Fibroblast of skin of back (primary cell): ENCODE data around the gene UGCG.
A peak's percentile ranks its signal among the peaks of the same experiment; 100 is the strongest.
"Not testable (repeated sequence)": the region's sequence is repeated elsewhere in the genome, so short reads cannot be mapped to it uniquely, and the experiment has no call there.

ENCODE experiments used
- DNase-seq: peaks from one replicate; pipeline ENCODE4 v3.0.0-alpha.2; 2013

UGCG gene

DNA sequence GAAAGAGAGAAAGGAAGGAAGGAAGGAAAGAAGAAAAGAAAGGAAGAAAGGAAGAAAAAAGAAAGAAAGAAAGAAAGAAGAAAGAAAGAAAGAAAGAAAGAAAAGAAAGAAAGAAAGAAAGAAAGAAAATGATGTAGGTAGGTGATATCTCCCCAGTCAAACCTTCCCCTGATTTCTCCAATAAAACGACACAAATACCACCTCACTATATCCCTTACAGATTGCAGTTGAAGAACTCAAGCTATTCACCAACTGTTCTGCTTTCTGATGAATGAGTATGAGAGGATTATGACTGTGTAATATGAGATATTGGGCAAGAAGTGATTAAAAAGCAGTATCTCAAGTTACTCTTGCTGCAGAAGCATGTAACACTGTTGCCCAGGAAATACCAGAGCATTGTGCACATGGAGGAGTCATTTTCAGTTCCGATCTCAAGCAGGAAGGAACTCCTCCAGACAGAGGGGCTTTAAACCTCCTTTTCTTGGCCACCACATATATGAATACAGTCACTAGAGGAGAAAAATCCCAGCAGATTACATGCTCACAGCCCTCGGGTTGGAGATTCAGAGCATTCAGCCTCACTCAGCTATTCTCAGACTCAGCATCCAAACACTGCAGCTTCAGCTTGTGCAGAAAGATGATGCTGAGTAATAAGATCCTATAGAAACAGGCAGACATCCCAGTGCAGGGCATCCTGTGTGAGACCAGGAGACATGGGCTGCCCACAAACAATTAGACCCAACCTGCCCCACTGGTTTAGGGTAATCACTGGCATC lies 61.4 kb downstream of the UGCG start:
- DNase-seq = peak; percentile 98

DNA sequence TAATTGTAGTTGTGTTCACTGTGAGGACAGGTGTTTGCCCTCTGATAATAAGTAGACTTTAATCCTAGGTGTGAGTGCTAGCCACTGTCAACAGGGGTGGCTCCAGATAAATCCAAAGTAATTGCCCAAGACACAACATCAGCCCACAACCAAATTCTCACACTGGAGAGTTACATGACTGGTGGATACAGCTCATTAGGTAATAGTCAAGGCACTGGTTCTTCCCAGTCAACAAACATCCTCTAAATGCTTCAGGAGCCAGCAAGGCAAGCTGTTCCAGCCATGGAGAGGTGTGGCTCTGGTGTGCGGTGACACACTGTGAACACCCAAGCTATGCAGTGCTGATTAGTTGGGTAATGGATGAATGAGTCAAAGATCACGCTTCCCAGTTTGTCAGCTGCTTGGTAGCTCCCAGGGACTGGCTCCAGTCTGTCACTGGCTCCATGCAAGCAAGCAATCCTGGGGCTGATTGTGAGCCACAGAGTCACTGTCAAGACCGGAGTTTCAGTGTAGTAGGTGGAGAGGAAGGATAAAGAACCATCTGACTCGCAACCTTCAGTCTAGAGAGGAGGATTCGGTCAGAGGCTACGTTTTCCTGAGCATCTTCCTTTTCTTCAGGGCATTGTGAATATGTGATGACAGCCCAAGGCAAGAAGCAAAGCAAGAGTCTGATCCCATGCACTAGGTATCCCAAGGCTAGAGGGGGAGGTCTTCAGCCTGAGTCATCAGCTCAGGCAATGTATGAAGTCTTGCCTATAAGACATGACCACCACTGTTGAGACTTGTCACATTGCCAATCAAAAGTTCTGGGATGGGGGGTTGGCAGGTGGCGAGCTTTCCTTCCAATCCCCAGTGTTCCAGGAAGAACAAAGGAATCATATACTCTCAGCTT lies 63.1 kb downstream of the UGCG start:
- peak; percentile 94 for DNase-seq

DNA sequence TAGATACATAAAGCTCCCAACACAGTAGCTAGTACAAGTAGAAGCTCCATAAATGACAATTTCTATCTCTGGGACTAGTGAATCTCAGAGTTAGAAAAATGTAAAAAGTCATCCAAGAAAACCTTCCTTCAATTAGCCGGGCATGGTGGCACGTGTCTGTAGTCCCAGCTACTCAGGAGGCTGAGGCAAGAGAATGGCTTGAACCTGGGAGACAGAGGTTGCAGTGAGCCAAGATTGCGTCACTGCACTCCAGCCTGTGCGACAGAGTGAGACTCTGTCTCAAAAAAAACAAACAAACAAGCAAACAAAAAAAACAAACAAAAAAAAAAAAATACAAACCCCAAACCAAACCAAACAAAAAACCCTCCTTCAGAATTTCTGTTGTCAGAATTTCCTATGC lies 63.9 kb downstream of the UGCG start:
- DNase-seq = not testable (repeated sequence)

DNA sequence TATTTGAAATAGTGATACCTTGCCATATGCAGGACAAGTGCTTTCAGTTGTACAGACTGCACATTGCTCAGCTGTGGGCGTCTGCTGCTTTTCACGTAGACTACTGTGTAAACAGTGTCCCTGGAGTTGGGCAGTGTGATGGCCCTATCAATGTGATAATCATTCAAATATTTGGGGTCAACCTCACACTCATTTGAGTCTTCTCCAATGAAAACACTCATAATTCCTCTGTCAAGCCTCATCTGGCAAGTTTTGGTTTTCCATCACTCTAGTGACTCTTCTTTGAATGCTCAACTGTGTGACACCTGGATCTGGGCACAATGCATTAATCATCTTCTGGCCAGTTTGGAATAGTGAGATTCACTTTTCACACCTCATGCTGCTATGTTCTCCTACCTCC lies 64.4 kb downstream of the UGCG start:
- peak; percentile 70 for DNase-seq

GRCh38 chr9:111961575-111961974 lies 65.0 kb downstream of the UGCG start:
- DNase-seq = no peak

GRCh38 chr9:111962021-111962420 lies 65.4 kb downstream of the UGCG start:
- DNase-seq = no peak

GRCh38 chr9:111963995-111964394 lies 67.4 kb downstream of the UGCG start:
- no peak for DNase-seq

GRCh38 chr9:111965566-111966019 lies 69.0 kb downstream of the UGCG start:
- peak; percentile 96 for DNase-seq

DNA sequence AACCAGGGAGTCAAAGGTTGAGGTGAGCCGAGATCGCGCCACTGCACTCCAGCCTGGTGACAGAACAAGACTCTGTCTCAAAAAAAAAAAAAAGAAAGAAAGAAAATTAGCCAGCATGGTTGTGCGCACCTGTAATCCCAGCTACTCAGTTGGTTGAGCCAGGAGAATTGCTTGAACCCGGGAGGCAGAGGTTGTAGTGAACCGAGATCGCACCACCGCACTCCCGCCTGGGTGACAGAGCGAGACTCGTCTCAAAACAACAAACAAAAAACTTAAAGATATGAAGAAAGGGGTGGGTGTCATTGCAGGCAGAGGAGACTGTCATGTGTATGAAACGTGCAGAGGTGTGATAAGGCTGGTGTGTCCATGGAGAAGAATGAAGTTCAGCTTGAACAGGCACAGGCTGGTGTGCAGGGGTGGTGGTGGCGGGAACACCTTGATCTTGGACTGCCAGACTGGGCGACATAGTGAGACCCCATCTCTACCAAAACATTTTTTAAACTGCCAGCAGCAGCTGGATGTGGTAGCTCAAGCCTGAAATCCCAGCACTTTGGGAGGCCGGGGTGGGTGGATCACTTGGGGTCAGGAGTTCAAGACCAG lies 69.6 kb downstream of the UGCG start:
- no peak for DNase-seq

DNA sequence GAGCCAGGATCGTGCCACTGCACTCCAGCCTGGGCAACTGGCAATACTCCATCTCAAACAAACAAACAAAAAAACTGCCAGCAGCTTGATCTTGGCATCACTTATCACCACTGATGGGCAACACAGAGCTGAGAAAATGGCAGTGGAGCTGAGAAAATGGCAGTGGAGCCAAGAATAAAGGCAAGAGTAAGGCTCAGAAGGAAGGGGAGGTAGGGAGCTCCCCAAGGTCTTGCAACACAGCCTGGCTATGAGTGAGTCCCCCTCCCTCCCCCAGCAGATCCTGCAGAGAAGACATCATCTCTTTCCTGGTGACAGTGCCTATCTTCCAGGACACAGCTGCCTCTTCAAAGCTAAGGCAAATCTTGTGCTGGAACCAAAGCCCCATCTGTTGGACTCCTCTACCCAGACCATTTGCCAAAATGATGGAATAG lies 70.3 kb downstream of the UGCG start:
- DNase-seq = peak; percentile 39

DNA sequence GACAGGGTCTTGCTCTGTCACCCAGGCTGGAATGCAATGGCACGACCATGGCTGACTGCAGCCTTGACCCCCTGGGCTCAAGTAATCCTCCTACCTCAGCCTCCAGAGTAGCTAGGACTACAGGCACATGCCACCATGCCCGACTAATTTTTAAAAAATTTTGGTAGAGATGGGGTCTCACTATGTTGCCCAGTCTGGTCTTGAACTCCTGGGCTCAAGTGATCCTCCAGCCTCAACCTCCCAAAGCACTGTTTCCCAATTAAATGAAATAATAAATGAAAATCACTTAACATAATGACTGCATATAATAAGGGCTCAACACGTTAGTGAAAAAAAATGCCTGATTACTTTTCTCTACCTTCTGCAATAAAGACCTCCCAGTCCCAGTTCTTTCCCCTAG lies 71.0 kb downstream of the UGCG start:
- no peak for DNase-seq

DNA sequence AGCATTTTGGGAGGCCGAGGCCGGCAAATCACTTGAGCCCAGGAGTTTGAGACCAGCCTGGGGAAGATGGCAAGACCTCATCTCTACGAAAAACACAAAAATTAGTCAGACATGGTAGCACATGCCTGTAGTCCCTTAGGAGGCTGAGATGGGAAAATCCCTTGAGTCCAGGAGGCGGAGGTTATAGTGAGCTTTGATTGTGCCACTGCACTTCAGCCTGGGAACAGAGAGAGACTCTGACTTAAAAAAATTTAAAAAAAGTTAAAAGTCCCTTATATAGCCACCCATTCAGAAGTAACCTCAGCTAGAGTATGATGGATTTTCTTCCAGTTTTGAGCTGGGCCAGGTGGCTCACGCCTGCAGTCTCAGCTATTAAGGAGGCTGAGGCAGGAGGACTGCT lies 72.4 kb downstream of the UGCG start:
- DNase-seq = peak; percentile 70

- DNase-seq = no peak
Observed at GRCh38 chr9:111969622-111970021, 73.0 kb downstream of the UGCG start.

DNA sequence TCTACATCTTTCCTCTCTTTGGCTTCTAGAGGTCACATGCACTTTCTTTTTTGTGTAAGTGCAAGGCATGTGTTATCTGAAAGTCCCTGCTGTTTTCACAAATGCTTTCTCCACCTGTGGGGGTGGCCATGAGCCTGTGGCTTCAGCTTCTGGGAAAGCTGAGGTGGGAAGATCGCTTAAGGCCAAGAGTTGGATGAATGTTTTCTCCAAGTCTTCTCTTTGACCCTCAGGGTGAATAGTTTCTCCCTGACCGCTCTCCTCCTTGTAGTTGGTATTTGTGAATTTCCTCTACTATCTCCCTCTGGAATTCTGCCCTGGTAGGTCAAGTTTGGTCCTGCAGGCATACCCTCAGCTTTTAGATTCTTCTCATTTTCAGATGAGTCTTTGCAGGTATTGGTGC lies 74.2 kb downstream of the UGCG start:
- DNase-seq = no peak

DNA sequence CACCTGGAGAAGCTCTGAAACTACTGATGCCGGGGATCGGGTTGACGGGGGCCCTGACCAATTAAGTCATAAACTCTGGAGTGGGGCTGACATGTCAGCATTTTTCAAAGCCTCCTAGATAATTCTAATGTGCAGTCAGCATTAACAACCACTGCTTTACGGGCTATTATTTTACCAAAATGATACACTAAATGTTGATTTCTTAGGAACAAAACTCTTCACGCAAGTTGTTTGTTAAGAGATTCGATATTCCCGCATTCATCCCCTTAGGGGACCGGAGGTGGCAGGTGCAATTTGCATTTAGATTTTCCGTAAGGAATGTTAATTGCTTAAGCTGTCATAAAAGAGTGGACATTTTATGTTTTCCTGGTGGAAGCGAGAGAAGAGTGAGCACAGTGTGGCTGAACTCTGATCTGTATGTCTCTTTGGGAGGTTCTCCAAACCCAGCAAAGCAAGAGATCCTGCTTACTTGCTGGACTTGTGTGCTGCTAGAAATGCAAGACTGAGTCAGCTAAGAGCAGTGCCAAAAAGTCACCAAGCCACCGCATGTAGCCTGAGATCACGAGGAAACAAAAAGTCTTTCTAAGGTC lies 77.6 kb downstream of the UGCG start:
- no peak for DNase-seq

DNA sequence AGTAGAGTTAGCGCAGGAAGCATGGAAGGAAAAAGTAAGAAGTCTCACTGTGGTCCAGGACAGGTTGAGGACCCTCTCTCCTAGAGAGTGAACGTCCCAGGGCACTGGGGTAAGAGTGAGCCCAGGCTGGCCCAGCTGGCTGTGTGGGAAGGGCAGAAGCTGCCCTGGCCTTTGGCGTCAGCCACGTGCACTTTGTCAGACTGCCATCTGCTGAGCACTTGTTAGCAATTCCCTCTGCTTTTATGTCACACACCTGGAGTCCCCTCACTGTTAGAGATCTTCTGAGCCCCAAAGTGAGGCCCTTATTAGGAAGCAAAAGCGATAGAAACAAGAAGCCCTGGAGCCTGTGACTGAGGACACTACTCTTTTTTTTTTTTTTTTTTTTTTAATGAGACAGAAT lies 79.1 kb downstream of the UGCG start:
- no peak for DNase-seq

DNA sequence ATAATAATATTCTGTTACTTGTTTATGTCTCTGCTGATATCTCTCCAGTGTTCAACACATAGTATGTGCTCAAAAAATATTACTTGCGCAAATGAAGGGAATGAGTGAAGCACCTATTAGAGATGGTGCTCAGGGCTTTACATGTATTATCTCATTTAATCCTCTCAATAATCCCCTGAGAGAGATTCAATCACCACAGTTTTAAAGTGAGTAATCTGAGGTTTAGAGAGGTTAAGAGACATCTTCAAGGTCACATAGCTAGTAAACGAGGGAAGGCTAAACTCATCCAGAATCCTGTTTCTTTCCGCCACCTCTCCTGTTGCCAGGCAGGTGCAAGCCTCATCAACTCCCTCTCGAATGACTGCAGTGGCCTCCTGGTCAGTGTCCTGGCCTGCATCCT lies 82.0 kb downstream of the UGCG start:
- no peak for DNase-seq

DNA sequence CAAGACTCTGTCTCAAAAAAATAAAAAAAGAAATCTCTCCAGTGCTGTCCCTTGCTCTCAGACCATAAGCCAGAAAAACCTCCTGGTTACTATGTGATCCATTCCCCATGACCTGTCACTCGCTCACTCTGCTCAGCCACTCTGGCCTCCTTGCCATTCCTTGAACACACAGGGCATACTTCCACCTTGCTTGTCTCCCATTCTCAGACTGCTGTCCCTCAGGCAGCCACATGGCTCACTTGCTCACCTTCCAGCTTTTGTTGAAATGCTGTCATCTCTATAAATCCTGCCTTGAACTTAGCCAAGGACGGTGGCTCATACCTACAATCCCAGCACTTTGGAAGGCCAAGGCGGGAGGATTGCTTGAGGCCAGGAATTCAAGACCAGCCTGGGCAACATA lies 82.9 kb downstream of the UGCG start:
- DNase-seq = no peak

DNA sequence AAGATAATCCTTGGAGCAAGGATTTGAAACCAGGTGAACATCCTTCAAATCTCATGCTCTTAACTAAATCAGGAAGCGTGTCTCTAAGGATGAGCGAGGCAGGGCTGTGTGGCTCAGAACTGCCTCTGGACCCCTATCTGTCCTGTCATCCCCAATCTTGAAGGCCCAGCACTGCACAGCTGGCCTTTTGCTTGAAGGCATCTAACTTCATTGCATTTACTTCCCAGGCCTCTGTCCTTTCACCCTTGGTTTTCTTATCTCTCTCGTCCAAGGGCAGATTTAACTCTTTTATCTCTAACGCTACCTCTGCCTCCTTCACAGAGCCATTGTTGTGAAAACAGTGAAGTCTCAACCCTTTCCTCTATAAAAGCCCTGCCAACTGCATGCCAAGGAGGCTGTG lies 83.8 kb downstream of the UGCG start:
- DNase-seq = no peak

DNA sequence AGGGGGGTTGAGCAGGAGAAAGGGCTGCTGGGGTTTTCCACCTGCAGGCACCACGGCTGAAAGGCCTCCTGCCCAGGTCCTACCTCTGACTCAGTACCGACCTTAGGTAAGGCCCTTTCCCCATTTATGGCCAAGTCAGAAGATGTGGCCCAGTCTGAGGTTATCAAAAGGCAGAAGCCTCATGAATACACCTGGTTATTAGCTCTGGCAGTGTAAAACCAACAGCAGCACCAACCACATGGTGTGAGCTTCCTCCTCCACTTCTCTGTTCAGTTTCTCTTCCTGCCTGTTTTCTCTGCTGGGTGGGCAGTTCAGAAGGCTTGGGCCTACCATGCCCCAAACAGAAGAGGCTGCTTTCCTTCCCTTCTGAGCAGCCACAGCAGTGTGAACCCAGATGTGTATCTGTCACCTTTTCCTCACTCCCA lies 86.9 kb downstream of the UGCG start:
- DNase-seq = no peak

DNA sequence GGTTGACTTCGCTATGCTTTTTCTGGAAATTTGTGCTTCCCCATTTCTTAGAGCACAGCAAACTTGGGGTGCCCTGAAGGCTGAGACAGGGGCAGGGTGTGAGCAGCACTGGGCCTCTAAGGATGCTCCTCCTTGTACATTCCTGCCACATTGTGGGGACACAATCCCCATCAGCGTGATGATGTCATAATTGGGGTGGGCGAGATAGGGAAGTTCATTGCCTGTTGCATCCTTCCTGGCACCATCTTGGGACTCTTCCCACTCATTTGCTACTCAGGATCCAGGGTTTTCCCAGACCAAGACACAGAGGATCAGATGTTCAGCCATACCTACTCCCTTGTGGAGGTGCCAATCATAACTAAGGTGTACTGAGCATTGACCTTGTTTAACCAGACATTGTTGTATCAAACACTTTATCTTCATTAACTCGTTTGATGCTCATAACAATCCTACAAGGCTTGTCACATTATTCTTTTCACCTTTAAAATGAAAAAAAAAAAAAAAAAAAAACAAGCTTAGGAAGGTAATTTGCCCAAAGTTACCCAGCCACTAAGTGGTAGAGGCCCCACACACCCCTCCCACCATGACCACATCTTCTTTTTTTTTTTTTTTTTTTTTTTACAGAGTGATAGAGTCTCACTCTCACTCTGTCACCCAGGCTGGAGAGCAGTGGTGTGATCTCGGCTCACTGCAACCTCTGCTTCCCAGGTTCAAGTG lies 87.6 kb downstream of the UGCG start:
- no peak for DNase-seq
